NCI-H510A treated with DMSO at 0.1 percent for 48 hours (cell line): ENCODE data around the gene TMEM30B.

Experiments
- DNase-seq: peaks from one replicate; lab custom pipeline; 2025; lab: John Stamatoyannopoulos, UW

The TMEM30B gene

DNA sequence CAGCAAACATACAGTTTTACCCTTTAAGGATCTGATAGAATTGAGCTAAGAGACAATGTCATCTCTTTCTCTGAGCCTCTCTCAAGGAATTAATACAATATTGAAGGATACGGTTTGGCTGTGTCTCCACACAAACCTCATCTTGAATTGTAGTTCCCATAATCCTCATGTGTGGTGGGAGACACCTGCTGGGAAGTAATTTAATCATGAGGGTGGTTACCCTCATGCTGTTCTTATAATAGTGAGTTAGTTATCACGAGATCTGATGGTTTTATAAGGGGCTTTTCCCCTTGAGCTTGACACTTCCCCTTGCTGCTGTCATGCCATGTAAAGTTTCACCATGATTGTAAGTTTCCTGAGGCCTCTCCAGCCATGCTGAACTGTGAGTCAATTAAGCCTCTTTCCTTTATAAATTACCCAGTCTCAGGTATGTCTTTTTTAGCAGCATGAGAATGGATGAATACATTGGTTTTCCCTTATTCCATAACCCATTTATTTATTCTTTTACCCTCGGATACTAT, 47.6 kb downstream of the TMEM30B start:
- DNase-seq, result no peak

DNA sequence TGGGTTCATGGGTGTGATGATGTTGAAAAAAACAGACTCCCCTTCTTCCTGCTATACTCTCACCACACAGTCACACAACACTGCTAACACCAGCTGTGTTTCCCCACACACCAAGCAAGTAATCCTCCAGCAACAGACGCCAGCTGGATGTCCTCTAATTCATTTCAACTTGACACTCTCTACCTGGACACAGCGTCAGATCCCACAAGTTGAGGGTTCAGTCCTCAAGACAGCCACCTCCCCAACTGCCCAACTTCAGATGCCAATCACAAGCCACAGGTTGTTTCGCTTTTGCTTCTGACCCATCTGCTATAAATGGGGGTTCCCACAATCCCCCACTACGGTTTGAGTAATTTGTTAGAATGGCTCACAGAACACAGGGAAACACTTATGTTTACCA, 49.3 kb downstream of the TMEM30B start:
- DNase-seq, result no peak

DNA sequence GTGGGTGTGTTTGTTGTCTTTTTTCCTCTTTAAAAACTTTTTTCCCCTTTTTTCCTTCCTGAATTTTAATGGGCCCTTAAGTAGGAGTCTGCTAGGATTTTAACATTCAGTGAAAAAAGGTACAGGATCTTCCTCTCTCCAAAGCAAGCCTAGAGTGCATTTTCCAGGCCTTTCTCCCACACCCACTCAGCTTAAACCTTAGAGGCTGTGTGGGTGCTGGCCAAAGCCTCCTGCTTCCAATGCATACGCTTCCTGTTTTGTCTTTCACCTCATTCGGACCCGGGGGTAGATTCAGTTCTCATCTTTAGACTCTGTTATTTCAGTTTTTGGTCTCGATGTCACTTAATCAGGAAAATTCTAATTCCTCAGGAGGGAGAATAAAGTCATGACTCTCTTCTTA, 51.2 kb downstream of the TMEM30B start:
- DNase-seq, result no peak

DNA sequence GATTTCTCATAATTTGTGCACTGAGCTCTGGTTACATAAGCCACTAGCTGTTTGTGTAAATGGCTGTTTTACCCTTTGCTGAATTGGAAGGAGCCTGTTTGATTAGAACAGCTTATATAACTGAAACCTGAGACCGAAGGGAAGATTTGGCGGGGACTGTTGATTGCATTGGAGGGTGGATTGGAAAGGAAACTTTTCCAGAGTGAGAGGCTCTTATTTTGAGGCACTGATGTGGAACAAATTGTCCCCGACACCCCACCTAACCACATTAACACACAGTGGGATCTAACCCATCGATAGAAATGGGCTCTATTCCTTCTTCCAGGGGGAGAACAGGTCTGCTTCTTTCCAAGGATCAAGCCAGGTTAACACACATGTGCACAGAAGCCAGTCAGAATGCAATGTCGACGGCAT, 51.7 kb downstream of the TMEM30B start:
- DNase-seq, result peak; percentile 82

DNA sequence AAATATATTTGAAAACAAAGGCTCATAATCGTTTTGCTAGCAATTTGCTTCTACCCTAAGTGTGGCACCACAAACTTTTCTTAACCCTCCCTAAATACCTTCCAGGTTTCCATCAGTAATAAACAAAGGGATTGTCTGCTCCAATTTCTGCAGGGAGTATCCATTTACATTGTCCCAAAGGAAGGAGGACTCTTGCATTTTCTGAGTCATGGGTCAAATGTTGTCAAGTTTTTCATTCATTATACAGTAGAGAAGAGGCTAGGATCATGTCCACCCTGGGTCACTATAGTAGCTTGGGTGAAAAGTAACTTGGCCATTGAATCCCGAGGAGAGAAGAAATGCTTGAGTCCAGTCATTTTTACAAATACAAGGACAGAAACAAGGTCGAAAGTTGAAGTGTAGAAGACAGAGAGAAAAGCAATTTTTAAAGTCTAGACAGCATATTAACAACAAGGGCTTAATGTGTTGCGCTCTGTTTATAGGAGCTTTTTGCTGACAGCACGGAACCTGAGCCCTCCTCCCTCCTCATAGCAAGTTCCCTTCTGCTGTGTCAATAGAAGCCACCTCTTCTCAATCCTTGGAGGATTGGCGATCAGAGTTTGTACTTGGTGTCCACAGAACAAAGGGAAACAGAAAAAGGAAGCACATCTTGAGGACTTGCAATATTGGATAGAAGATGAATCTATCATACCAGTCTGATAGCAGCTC, 53.1 kb downstream of the TMEM30B start:
- DNase-seq, result peak; percentile 67
